Astrocyte (in vitro differentiated cells and primary cell): ENCODE results near the gene NUP62. TPM values are rescaled to one million over a fixed set of nuclear protein-coding genes. Genes with fewer than 3 reads are reported as not detected.

Experiments
- DNase-seq: peaks from one replicate; pipeline ENCODE4 v3.0.0-alpha.2; 2010; ENCODE audit warnings: low read depth
- FAIRE-seq: peaks from 2 replicates; lab custom pipeline; 2011; peaks lifted over from hg19 to GRCh38; lab: Jason Lieb, UNC
- H2AFZ ChIP-seq: 2 replicates; pipeline ENCODE4 v1.6.0; 2012; ENCODE audit warnings: low read depth, low read length, inconsistent platforms
- H3K27ac ChIP-seq: 2 replicates; pipeline ENCODE4 v1.5.1; 2011; ENCODE audit warnings: low read depth, low read length, inconsistent platforms
- H3K27me3 ChIP-seq: 2 replicates; pipeline ENCODE4 v1.6.0; 2011; ENCODE audit warnings: low read length, inconsistent platforms; ENCODE audit not compliant: insufficient read depth
- H3K36me3 ChIP-seq: 2 replicates; pipeline ENCODE4 v1.5.1; 2011; ENCODE audit warnings: low read length, inconsistent platforms; ENCODE audit not compliant: insufficient read depth
- H3K4me1 ChIP-seq: 2 replicates; pipeline ENCODE4 v1.5.1; 2011; ENCODE audit warnings: low read length, inconsistent platforms; ENCODE audit not compliant: insufficient read depth
- H3K4me2 ChIP-seq: 2 replicates; pipeline ENCODE4 v1.6.0; 2012; ENCODE audit warnings: low read length, inconsistent platforms
- H3K4me3 ChIP-seq: 2 replicates; pipeline ENCODE4 v1.5.1; 2011; ENCODE audit warnings: low read depth, mild to moderate bottlenecking, low read length, inconsistent platforms; ENCODE audit not compliant: insufficient read depth
- H3K79me2 ChIP-seq: 2 replicates; pipeline ENCODE4 v1.6.0; 2012; ENCODE audit warnings: mild to moderate bottlenecking, low read length, inconsistent platforms; ENCODE audit not compliant: insufficient read depth
- H3K9ac ChIP-seq: 2 replicates; pipeline ENCODE4 v1.6.0; 2012; ENCODE audit warnings: mild to moderate bottlenecking, low read length, inconsistent platforms
- H3K9me3 ChIP-seq: 2 replicates; pipeline ENCODE4 v1.5.1; 2012; ENCODE audit warnings: low read depth, mild to moderate bottlenecking, low read length, inconsistent platforms; ENCODE audit not compliant: insufficient read depth
- H4K20me1 ChIP-seq: 2 replicates; pipeline ENCODE4 v1.6.0; 2012; ENCODE audit warnings: low read length, inconsistent platforms; ENCODE audit not compliant: insufficient read depth
- H3K27ac Mint-ChIP-seq: one replicate; pipeline ENCODE4 v1.8.0; 2021; ENCODE audit warnings: mild to moderate bottlenecking, mixed read lengths; ENCODE audit not compliant: unreplicated experiment
- H3K27me3 Mint-ChIP-seq: one replicate; pipeline ENCODE4 v1.8.0; 2021; ENCODE audit warnings: low read depth, mixed read lengths; ENCODE audit not compliant: unreplicated experiment
- H3K36me3 Mint-ChIP-seq: one replicate; pipeline ENCODE4 v1.8.0; 2021; ENCODE audit warnings: low read depth, mixed read lengths; ENCODE audit not compliant: unreplicated experiment
- H3K4me1 Mint-ChIP-seq: one replicate; pipeline ENCODE4 v1.8.0; 2021; ENCODE audit warnings: low read depth, mixed read lengths; ENCODE audit not compliant: unreplicated experiment
- H3K4me3 Mint-ChIP-seq: one replicate; pipeline ENCODE4 v1.8.0; 2021; ENCODE audit warnings: mild to moderate bottlenecking, moderate library complexity, mixed read lengths; ENCODE audit not compliant: unreplicated experiment
- H3K9me3 Mint-ChIP-seq: one replicate; pipeline ENCODE4 v1.8.0; 2021; ENCODE audit warnings: mild to moderate bottlenecking, mixed read lengths; ENCODE audit not compliant: unreplicated experiment
- EZH2 ChIP-seq: IDR thresholded peaks from 2 replicates; pipeline ENCODE4 v1.6.1; 2012; ENCODE audit warnings: mild to moderate bottlenecking, low read length, inconsistent platforms; ENCODE audit not compliant: insufficient read depth
- total RNA-seq: library from RNA; stranded (reverse); gene quantifications from 2 replicates; pipeline ENCODE4 v1.2.1, GENCODE V29; 2021
- TF ChIP-seq, protein P1 (sequence below): IDR thresholded peaks from 2 replicates; pipeline ENCODE4 v1.5.1; 2011; ENCODE audit warnings: low read depth, mild to moderate bottlenecking, inconsistent platforms, low read length, moderate library complexity; ENCODE audit not compliant: insufficient read depth

NUP62 gene
- total RNA-seq, 1 donor from 2014 or later: 49.5 TPM

DNA sequence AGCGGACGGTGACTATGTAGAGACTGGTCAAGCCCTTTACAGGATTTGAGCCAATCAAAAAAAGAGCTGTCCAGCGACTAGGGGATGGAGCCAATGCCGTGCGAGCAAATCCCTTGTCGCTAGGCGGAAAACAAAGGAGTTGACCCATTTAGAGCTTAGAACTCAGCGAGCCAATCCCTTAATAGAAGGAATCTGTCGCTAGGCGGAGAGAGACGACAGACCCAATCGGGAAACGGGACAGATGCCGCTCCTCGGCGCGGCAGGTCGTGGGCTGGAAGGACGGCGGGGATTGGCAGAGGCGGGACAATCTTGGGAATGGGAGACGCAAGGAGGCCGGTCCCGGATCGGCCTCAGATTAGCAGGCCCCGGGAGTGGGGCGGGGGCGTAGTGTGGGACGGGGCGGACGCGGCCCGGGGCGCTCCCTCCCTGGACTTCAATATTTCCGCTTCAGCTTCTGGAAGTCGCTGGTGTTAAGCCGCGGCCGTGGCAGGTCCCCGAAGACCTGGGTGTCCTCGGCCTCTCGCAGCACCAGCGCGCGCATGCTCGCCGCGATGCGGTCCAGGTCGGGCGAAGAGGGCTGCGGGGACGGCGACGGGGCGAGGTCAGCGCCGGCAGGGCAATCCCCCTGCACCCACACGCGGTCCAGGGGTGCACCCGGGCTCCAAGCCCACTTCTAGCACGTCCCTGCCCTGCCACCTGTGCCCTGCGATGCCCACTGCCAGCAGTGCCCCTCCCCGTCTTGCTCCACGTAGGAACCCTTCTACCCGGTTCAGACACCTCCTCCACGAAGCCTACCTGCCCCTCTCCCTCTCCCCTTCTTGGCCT, 59.6 kb downstream of the NUP62 start:
- H3K36me3 Mint-ChIP-seq: peaks cover 22% of the 10 kb centered on the region
- no peaks in the 10 kb centered on the region for H3K9me3 Mint-ChIP-seq
- Histone ChIP-seq H3K27ac (peak overlapping the region; percentile 45), H3K27me3 (no peaks in the 10 kb centered on the region), H3K4me3 (peak overlapping the region; percentile 54), H3K9me3 (no peaks in the 10 kb centered on the region), H3K79me2 (peaks cover 57% of the 10 kb centered on the region), H3K4me2 (peak overlapping the region; percentile 87), H3K9ac (peak overlapping the region; percentile 72), H4K20me1 (peaks cover 6% of the 10 kb centered on the region), H3K4me1 (peaks cover 37% of the 10 kb centered on the region), H3K36me3 (peaks cover 4% of the 10 kb centered on the region), H2AFZ (peak overlapping the region; percentile 57)
- H3K27me3 Mint-ChIP-seq: no peaks in the 10 kb centered on the region
- peaks cover 11% of the 10 kb centered on the region for H3K4me1 Mint-ChIP-seq
- H3K27ac Mint-ChIP-seq: peak overlapping the region; percentile 77
- FAIRE-seq (peak; percentile 86), DNase-seq (peak; percentile 100)
- H3K4me3 Mint-ChIP-seq: peak overlapping the region; percentile 79
- TF ChIP-seq EZH2: peak; percentile 43
- TF ChIP-seq, protein P1, sequence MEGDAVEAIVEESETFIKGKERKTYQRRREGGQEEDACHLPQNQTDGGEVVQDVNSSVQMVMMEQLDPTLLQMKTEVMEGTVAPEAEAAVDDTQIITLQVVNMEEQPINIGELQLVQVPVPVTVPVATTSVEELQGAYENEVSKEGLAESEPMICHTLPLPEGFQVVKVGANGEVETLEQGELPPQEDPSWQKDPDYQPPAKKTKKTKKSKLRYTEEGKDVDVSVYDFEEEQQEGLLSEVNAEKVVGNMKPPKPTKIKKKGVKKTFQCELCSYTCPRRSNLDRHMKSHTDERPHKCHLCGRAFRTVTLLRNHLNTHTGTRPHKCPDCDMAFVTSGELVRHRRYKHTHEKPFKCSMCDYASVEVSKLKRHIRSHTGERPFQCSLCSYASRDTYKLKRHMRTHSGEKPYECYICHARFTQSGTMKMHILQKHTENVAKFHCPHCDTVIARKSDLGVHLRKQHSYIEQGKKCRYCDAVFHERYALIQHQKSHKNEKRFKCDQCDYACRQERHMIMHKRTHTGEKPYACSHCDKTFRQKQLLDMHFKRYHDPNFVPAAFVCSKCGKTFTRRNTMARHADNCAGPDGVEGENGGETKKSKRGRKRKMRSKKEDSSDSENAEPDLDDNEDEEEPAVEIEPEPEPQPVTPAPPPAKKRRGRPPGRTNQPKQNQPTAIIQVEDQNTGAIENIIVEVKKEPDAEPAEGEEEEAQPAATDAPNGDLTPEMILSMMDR: no peak

DNA sequence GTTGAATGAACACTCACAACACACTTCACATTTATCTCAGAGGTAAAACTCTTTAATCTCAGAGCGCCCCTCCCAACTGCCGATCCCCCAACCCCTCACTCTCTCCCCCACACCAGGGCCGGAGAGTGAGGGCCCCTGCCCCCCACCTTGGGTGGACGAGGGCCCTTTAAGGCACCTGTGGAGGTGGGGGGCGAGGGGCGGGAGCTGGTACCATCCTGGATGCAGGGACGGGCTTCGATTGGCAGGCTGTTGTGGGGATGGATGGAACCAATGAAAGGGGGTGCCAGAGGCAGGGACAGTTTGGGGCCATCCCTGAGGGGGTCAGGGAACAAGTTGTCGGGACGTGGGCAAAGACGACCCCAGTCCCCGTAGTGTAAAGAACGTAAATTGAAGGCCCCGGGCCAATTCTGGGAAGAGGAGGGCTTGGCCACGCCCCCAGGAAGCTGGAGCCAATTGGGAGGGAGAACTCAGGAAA, 60.3 kb downstream of the NUP62 start:
- Mint-ChIP-seq H3K27ac (no peak overlapping the region), H3K9me3 (no peaks in the 10 kb centered on the region), H3K36me3 (peaks cover 22% of the 10 kb centered on the region), H3K4me3 (no peak overlapping the region), H3K4me1 (peaks cover 9% of the 10 kb centered on the region), H3K27me3 (no peaks in the 10 kb centered on the region)
- H3K79me2 ChIP-seq: peaks cover 57% of the 10 kb centered on the region
- peak overlapping the region; percentile 83 for H3K4me2 ChIP-seq
- no peak for FAIRE-seq
- TF ChIP-seq, protein P1: no peak
- no peak for TF ChIP-seq EZH2
- no peak for DNase-seq
- peak overlapping the region; percentile 38 for H3K4me3 ChIP-seq
- H3K9me3 ChIP-seq: no peaks in the 10 kb centered on the region
- H2AFZ ChIP-seq: peak overlapping the region; percentile 35
- peaks cover 36% of the 10 kb centered on the region for H3K4me1 ChIP-seq
- H3K36me3 ChIP-seq: peaks cover 10% of the 10 kb centered on the region
- H4K20me1 ChIP-seq: peaks cover 13% of the 10 kb centered on the region
- H3K9ac ChIP-seq: peak overlapping the region; percentile 57
- H3K27ac ChIP-seq: peak overlapping the region; percentile 44
- no peaks in the 10 kb centered on the region for H3K27me3 ChIP-seq
